Brain microvascular endothelial cell (primary cell): ENCODE data around the gene ASIC5.

Source experiments
- DNase-seq: peaks from one replicate; pipeline ENCODE4 v3.0.0-alpha.2; 2020
- H3K27ac ChIP-seq: fragments of 250-450 bp; sonication (Bioruptor Pico); 2 replicates; pipeline ENCODE4 v1.5.1; 2020; ENCODE audit warnings: mild to moderate bottlenecking, moderate library complexity
- H3K27me3 ChIP-seq: fragments of 250-450 bp; sonication (Bioruptor Pico); replicated peaks from 2 replicates; pipeline ENCODE4 v1.5.1; 2020; ENCODE audit warnings: mild to moderate bottlenecking
- H3K36me3 ChIP-seq: fragments of 250-450 bp; sonication (Bioruptor Pico); replicated peaks from 2 replicates; pipeline ENCODE4 v1.5.1; 2020; ENCODE audit warnings: mild to moderate bottlenecking
- H3K4me3 ChIP-seq: 2 replicates; pipeline ENCODE4 v1.5.1; 2011; ENCODE audit warnings: low read depth, mild to moderate bottlenecking, control low read depth, low read length, moderate library complexity
- in situ Hi-C: cut with HindIII; loops from 2 replicates; pipeline ENCODE4 v1.10.0; 2017; ENCODE audit warnings: low sequenced_read_pairs, low pct_ligation_motif_present
- TF ChIP-seq, protein P1 (sequence below): IDR thresholded peaks from 2 replicates; pipeline ENCODE4 v1.5.1; 2011; ENCODE audit warnings: low read depth, mild to moderate bottlenecking, moderate library complexity, low read length, control low read depth, inconsistent platforms; ENCODE audit errors: missing control alignments

Gene ASIC5

GRCh38 chr4:155820887-155821518 lies 45.1 kb downstream of the ASIC5 start:
- DNase-seq: no peak
- no peak overlapping the region for H3K27ac ChIP-seq
- no peak overlapping the region for H3K4me3 ChIP-seq
- no peaks in the 10 kb centered on the region for H3K27me3 ChIP-seq
- no peaks in the 10 kb centered on the region for H3K36me3 ChIP-seq
- in situ Hi-C loops: loop anchor here (25.0 kb wide), 1 partner anchor 116 kb away; no protein-coding TSS in a partner anchor
- TF ChIP-seq, protein P1, sequence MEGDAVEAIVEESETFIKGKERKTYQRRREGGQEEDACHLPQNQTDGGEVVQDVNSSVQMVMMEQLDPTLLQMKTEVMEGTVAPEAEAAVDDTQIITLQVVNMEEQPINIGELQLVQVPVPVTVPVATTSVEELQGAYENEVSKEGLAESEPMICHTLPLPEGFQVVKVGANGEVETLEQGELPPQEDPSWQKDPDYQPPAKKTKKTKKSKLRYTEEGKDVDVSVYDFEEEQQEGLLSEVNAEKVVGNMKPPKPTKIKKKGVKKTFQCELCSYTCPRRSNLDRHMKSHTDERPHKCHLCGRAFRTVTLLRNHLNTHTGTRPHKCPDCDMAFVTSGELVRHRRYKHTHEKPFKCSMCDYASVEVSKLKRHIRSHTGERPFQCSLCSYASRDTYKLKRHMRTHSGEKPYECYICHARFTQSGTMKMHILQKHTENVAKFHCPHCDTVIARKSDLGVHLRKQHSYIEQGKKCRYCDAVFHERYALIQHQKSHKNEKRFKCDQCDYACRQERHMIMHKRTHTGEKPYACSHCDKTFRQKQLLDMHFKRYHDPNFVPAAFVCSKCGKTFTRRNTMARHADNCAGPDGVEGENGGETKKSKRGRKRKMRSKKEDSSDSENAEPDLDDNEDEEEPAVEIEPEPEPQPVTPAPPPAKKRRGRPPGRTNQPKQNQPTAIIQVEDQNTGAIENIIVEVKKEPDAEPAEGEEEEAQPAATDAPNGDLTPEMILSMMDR: no peak

- Histone ChIP-seq H3K4me3 (no peak overlapping the region), H3K27ac (no peak overlapping the region), H3K36me3 (no peaks in the 10 kb centered on the region), H3K27me3 (no peaks in the 10 kb centered on the region)
- in situ Hi-C loops: loop anchor here (25.0 kb wide), 1 partner anchor 118 kb away; no protein-coding TSS in a partner anchor
- TF ChIP-seq, protein P1: no peak
- no peak for DNase-seq
Measured at GRCh38 chr4:155819066-155819465, 47.0 kb downstream of the ASIC5 start.

- no peak overlapping the region for H3K27ac ChIP-seq
Measured at GRCh38 chr4:155818639-155819038, 47.4 kb downstream of the ASIC5 start.

DNA sequence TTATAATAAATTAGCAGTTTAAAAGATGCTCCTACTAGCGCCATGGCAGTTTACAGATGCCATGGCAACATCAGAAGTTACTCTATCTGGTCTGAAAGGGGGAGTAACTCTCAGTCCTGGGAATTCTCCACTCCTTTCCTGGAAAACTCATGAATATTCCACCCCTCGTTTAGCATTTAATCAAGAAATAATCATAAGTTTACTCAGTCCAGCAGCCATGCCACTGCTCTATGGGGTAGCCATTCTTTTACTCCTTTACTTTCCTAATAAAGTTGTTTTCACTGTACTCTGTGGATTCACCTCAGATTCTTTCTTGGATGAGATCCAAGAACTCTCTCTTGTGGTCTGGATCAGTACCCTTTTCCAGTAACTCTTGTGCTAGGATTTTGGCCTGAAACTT lies 55.0 kb downstream of the ASIC5 start:
- TF ChIP-seq, protein P1: no peak
- no peak overlapping the region for H3K27ac ChIP-seq
- no peak overlapping the region for H3K4me3 ChIP-seq
- no peaks in the 10 kb centered on the region for H3K36me3 ChIP-seq
- in situ Hi-C loops: loop anchor here (25.0 kb wide), 1 partner anchor 126 kb away; no protein-coding TSS in a partner anchor
- no peak for DNase-seq
- no peaks in the 10 kb centered on the region for H3K27me3 ChIP-seq

More at GRCh38 chr4:155818639-155819038, 47.4 kb downstream of the ASIC5 start:
- Histone ChIP-seq H3K27me3 (no peaks in the 10 kb centered on the region), H3K4me3 (no peak overlapping the region), H3K36me3 (no peaks in the 10 kb centered on the region)
- DNase-seq: no peak
- TF ChIP-seq, protein P1: no peak
- in situ Hi-C loops: loop anchor here (25.0 kb wide), 1 partner anchor 119 kb away; no protein-coding TSS in a partner anchor

DNA sequence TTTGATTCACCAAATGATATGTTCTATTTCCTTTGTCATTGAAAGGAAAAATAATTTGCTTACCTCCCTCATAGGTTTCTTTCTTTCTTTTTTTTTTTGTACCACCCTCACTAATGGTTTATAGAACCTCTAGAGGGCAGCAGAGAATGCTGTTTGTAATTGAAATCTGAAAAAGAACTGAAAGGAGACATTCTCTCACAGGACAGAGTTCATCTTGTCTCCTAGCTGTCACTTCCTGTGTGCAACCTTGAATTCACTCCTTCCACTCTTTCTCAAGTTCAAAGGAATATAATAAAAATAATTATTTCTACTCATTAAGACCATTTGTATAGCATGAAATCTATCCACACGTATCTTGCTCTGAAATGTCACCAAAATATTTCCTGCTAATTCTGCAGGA lies 56.2 kb downstream of the ASIC5 start:
- peak; percentile 67 for DNase-seq
- no peak overlapping the region for H3K4me3 ChIP-seq
- in situ Hi-C loops: loop anchor here (25.0 kb wide), 1 partner anchor 127 kb away; no protein-coding TSS in a partner anchor
- TF ChIP-seq, protein P1: peak; percentile 50
- peak overlapping the region; percentile 27 for H3K27ac ChIP-seq
- no peaks in the 10 kb centered on the region for H3K36me3 ChIP-seq
- no peaks in the 10 kb centered on the region for H3K27me3 ChIP-seq
